Skeletal muscle tissue (tissue), 4 donors: Measurements from ENCODE around the gene REPS2. TPM values are rescaled to one million over a fixed set of nuclear protein-coding genes. Genes with fewer than 3 reads are reported as not detected.

Experiments used
- H3K27ac ChIP-seq: one replicate; pipeline ENCODE4 v1.7.0; 2013; ENCODE audit warnings: mild to moderate bottlenecking, low read depth, low read length, inconsistent platforms
- H3K27me3 ChIP-seq, 3 donors: one replicate each; pipeline ENCODE4 v1.7.0; 2013; ENCODE audit warnings: low read length in 3 of 3; ENCODE audit not compliant: control insufficient read depth in 3 of 3, insufficient read depth in 3 of 3
- H3K36me3 ChIP-seq, 3 donors: one replicate each; pipeline ENCODE4 v1.7.0; 2013; ENCODE audit warnings: low read length in 3 of 3; ENCODE audit not compliant: control insufficient read depth in 3 of 3, insufficient read depth in 3 of 3
- H3K4me1 ChIP-seq, 3 donors: one replicate each; pipeline ENCODE4 v1.7.0; 2013; ENCODE audit warnings: low read length in 3 of 3, mild to moderate bottlenecking in 3 of 3; ENCODE audit not compliant: control insufficient read depth in 3 of 3, insufficient read depth in 3 of 3
- H3K4me3 ChIP-seq, 3 donors: one replicate each; pipeline ENCODE4 v1.7.0; 2013; ENCODE audit warnings: low read length in 3 of 3
- H3K9ac ChIP-seq, 3 donors: one replicate each; pipeline ENCODE4 v1.7.0; 2013; ENCODE audit warnings: low read length in 3 of 3, mild to moderate bottlenecking in 3 of 3, moderate library complexity in 2 of 3, low read depth in 1 of 3
- H3K9me3 ChIP-seq, 3 donors: one replicate each; pipeline ENCODE4 v1.7.0; 2013; ENCODE audit warnings: low read length in 3 of 3; ENCODE audit not compliant: control insufficient read depth in 3 of 3
- total RNA-seq: library from RNA; depleted of rRNA; stranded (reverse); fragments of >200 nt; gene quantifications from one replicate; pipeline ENCODE4 v1.2.3, GENCODE V29; 2014
- donor health status: Osteomylitis.

REPS2 gene
- total RNA-seq, 1 donor from 2014 or later: 7.8 TPM

DNA sequence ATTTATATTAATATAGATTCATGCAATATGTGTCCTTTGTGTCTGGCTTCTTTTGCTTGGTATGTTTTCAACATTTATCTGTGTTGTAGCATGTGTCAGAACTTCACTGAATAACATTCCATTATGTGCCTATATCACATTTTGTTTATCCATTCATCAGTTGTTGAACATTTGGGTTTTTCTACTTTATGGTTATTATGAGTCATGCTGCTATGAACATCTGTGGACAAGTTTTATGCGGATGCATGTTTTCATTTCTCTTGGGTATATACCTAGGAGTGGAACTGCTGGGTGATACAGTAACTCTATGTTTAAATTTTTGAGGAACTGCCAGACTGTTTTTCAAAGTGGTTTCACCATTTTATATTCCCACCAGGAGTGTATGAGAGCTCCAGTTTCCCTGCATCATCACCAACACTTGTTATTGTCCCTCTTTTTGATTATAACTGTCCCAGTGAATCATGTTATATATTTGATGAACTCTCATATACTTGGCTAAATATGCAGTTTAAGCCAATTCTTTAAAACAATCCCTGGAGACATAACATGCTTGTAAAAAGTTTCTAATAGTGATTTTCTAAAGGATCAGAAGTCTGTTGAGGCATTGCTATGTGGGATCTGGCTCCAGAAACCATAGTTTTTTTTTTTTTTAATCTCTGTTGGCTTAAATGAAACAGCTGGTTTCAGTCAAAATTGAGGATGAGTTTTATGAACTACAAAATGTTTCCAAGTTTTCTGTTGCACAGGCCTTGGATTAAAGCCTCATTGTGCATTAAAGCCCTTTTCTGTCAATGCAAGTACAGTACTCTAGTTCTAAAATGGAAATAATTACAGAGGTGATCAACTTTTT lies 21.6 kb upstream of the REPS2 start:
- Histone ChIP-seq H3K9ac (no peak overlapping the region), H3K27me3 (no peaks in the 10 kb centered on the region), H3K4me3 (no peak overlapping the region), H3K4me1 (no peaks in the 10 kb centered on the region), H3K36me3 (no peaks in the 10 kb centered on the region), H3K27ac (no peak overlapping the region), H3K9me3 (no peaks in the 10 kb centered on the region)

- Histone ChIP-seq H3K27me3 (peaks cover 0 to 6% (median 0%) of the 10 kb centered on the region in 3 donors), H3K36me3 (no peaks in the 10 kb centered on the region), H3K27ac (no peak overlapping the region)
These were observed 16.1 kb upstream of the REPS2 start for GRCh38 chrX:16930392-16930791.

GRCh38 chrX:16931371-16931770 lies 15.1 kb upstream of the REPS2 start:
- Histone ChIP-seq H3K4me3 (no peak overlapping the region), H3K27me3 (peaks cover 0 to 6% (median 0%) of the 10 kb centered on the region in 3 donors), H3K4me1 (no peaks in the 10 kb centered on the region), H3K9me3 (no peaks in the 10 kb centered on the region), H3K36me3 (no peaks in the 10 kb centered on the region), H3K9ac (no peak overlapping the region), H3K27ac (no peak overlapping the region)

More at GRCh38 chrX:16930392-16930791, 16.1 kb upstream of the REPS2 start:
- no peak overlapping the region for H3K9ac ChIP-seq
- no peaks in the 10 kb centered on the region for H3K9me3 ChIP-seq
- H3K4me3 ChIP-seq: no peak overlapping the region
- no peaks in the 10 kb centered on the region for H3K4me1 ChIP-seq

DNA sequence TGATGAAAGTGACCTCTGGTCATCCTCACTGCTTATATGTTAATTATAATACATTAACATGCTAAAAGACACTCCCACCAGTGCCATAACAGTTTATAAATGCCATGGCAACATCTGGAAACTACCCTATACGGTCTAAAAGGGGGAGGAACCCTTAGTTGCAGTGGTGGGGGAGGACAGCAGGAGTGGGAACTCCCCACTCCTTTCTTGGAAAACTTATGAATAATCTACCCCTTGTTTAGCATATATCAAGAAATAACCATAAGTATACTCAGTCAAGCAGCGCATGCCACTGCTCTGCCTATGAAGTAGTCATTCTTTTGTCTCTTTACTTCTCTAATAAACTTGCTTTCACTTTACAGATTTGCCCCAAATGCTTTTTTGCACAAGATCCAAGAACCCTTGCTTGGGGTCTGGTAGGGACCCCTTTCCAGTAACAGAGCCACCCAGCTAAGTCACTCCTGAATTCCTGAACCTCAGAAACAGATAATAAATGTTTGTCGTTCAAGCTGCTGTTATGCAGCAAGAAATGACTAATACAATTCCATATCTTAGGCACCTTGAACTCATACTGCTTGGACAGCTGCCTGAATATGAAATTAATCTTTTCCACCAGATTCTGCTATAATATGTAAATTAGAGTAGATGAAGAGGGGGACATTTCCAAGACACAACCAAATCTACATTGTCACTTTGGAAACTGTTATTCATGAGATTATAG lies 14.4 kb upstream of the REPS2 start:
- no peak overlapping the region for H3K9ac ChIP-seq
- no peak overlapping the region for H3K27ac ChIP-seq
- H3K27me3 ChIP-seq: peaks cover 0 to 6% (median 0%) of the 10 kb centered on the region in 3 donors
- no peaks in the 10 kb centered on the region for H3K36me3 ChIP-seq
- H3K4me3 ChIP-seq: no peak overlapping the region
- no peaks in the 10 kb centered on the region for H3K9me3 ChIP-seq
- H3K4me1 ChIP-seq: no peaks in the 10 kb centered on the region

GRCh38 chrX:16934185-16934584 lies 12.3 kb upstream of the REPS2 start:
- Histone ChIP-seq H3K4me3 (no peak overlapping the region), H3K9me3 (no peaks in the 10 kb centered on the region), H3K27ac (no peak overlapping the region), H3K4me1 (no peaks in the 10 kb centered on the region), H3K36me3 (no peaks in the 10 kb centered on the region), H3K9ac (no peak overlapping the region), H3K27me3 (peaks cover 0 to 6% (median 0%) of the 10 kb centered on the region in 3 donors)

DNA sequence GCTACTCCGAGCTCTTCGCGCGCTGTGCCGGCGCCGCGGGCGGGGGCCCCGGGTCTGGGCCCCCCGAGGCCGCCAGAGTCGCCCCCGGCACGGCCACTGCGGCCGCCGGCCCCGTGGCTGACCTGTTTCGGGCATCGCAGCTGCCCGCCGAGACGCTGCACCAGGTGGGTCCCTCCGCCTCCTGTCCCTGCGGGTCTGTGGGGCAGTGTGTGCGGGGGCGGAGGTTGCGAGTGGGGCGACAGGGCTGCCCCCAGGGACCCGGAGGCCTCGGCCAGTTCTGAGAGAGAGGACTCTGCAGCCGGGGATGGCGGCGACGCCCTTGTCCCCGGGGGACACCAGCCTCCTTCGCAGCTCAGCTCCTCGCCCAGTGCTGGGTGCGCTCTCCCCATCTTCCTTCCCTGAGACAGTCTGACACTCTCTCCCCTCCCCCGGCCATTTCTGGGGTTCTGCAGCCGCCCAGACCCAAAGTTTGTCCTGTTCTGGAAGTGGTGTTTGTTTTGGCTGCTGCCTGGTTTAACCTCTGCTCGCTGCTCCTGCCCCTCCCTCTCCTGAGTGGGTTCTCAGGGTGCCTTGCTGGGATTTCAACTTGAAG lies 609 bp downstream of the REPS2 start:
- H3K27me3 ChIP-seq: no peaks in the 10 kb centered on the region
- H3K27ac ChIP-seq: no peak overlapping the region
- peaks cover 2 to 8% (median 5%) of the 10 kb centered on the region in 3 donors for H3K4me1 ChIP-seq
- no peaks in the 10 kb centered on the region for H3K36me3 ChIP-seq
- no peaks in the 10 kb centered on the region for H3K9me3 ChIP-seq
- peak overlapping the region; percentile 57 to 66 (median 64) for H3K4me3 ChIP-seq
- peak overlapping the region in 2 of 3 donors; percentile 23 to 50 for H3K9ac ChIP-seq

- Histone ChIP-seq H3K36me3 (no peaks in the 10 kb centered on the region), H3K9ac (no peak overlapping the region), H3K9me3 (no peaks in the 10 kb centered on the region), H3K4me3 (no peak overlapping the region), H3K27ac (no peak overlapping the region), H3K4me1 (peaks cover 2 to 8% (median 5%) of the 10 kb centered on the region in 3 donors), H3K27me3 (no peaks in the 10 kb centered on the region)
These were observed 4.0 kb downstream of the REPS2 start for GRCh38 chrX:16950423-16950822.

- Histone ChIP-seq H3K4me1 (no peaks in the 10 kb centered on the region), H3K36me3 (no peaks in the 10 kb centered on the region), H3K9me3 (no peaks in the 10 kb centered on the region), H3K4me3 (no peak overlapping the region), H3K9ac (no peak overlapping the region), H3K27ac (no peak overlapping the region), H3K27me3 (peaks cover 0 to 9% (median 0%) of the 10 kb centered on the region in 3 donors)
These were observed 7.3 kb downstream of the REPS2 start for GRCh38 chrX:16953606-16954211.

DNA sequence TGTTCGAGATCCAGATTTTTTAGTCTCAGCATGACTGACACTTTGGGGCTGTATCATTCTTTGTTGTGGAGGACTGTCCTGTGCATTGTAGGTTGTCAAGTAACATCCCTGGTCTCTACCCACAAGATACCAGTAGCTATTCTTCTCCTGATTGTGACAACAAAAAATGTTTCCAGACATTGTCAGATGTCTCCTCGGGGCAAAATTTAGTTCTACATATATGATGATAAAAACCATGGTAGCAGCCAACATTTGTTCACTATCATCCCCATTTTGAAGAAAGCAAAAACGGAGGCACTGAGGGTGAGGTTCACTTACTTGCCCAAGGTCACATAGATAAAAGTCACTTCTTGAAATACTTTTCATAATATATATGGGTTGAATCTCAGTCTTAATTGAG lies 11.3 kb downstream of the REPS2 start:
- Histone ChIP-seq H3K4me1 (no peaks in the 10 kb centered on the region), H3K27me3 (peaks cover 0 to 19% (median 0%) of the 10 kb centered on the region in 3 donors), H3K27ac (no peak overlapping the region), H3K36me3 (no peaks in the 10 kb centered on the region), H3K9ac (no peak overlapping the region), H3K9me3 (no peaks in the 10 kb centered on the region), H3K4me3 (no peak overlapping the region)
